Smooth muscle cell (in vitro differentiated cells): ENCODE results near the gene PTPRJ. TPM values are rescaled to one million over a fixed set of nuclear protein-coding genes. Genes with fewer than 3 reads are reported as not detected.

Experiments used
- DNase-seq: peaks from one replicate; lab custom pipeline; 2025; ENCODE audit not compliant: unreplicated experiment; lab: John Stamatoyannopoulos, UW
- H2AFZ ChIP-seq: fragments of 200-600 bp; sonication (generic); 2 replicates; pipeline ENCODE4 v1.6.0; 2016; ENCODE audit warnings: antibody characterized with exemption, low read depth, mild to moderate bottlenecking
- H3F3A ChIP-seq: fragments of 200-600 bp; sonication (generic); 2 replicates; pipeline ENCODE4 v1.6.0; 2017; ENCODE audit warnings: antibody characterized with exemption, low read depth
- H3K27ac ChIP-seq: fragments of 200-600 bp; sonication (generic); 2 replicates; pipeline ENCODE4 v1.5.1; 2016; ENCODE audit warnings: low read depth, mild to moderate bottlenecking
- H3K27me3 ChIP-seq: fragments of 200-600 bp; sonication (generic); 2 replicates; pipeline ENCODE4 v1.6.1; 2016; ENCODE audit warnings: low read depth, mild to moderate bottlenecking
- H3K36me3 ChIP-seq: fragments of 200-600 bp; sonication (generic); 2 replicates; pipeline ENCODE4 v1.5.1; 2016; ENCODE audit warnings: low read depth
- H3K4me1 ChIP-seq: fragments of 200-600 bp; sonication (generic); 2 replicates; pipeline ENCODE4 v1.5.1; 2016; ENCODE audit warnings: low read depth
- H3K4me2 ChIP-seq: fragments of 200-600 bp; sonication (generic); 2 replicates; pipeline ENCODE4 v1.6.0; 2016; ENCODE audit warnings: mild to moderate bottlenecking
- H3K4me3 ChIP-seq: fragments of 200-600 bp; sonication (generic); 2 replicates; pipeline ENCODE4 v1.5.1; 2016; ENCODE audit warnings: mild to moderate bottlenecking
- H3K79me2 ChIP-seq: fragments of 200-600 bp; sonication (generic); 2 replicates; pipeline ENCODE4 v1.6.0; 2016; ENCODE audit warnings: low read depth, mild to moderate bottlenecking
- H3K9ac ChIP-seq: fragments of 200-600 bp; sonication (generic); 2 replicates; pipeline ENCODE4 v1.6.0; 2016; ENCODE audit warnings: low read depth
- H3K9me3 ChIP-seq: fragments of 200-600 bp; sonication (generic); replicated peaks from 2 replicates; pipeline ENCODE4 v1.5.1; 2016; ENCODE audit warnings: low read depth
- H4K20me1 ChIP-seq: fragments of 200-600 bp; sonication (generic); 2 replicates; pipeline ENCODE4 v1.6.0; 2016; ENCODE audit warnings: low read depth
- CTCF ChIP-seq: fragments of 200-600 bp; sonication (generic); IDR thresholded peaks from 2 replicates; pipeline ENCODE4 v1.5.1; 2017; ENCODE audit warnings: borderline replicate concordance, mild to moderate bottlenecking, antibody characterized with exemption; ENCODE audit not compliant: insufficient read depth, poor library complexity, severe bottlenecking
- whole genome bisulfite sequencing: methylation state at CpG from one replicate; pipeline ENCODE4 v1.1.7; 2016; ENCODE audit warnings: low lambda C conversion rate; 5-methylcytosine and 5-hydroxymethylcytosine counted together
- polyA plus RNA-seq: library from polyadenylated mRNA; unstranded; fragments of >200 nt; fragmentation: Nextera tagmentation; extraction: Ambion mirVana; gene quantifications from 2 replicates; pipeline ENCODE4 v1.2.1, GENCODE V29; 2016
- total RNA-seq: library from RNA; depleted of rRNA; stranded (reverse); fragments of >200 nt; gene quantifications from 2 replicates; pipeline ENCODE4 v1.2.3, GENCODE V29; 2014

Gene PTPRJ
- total and polyA plus RNA-seq, 2 experiments from 2014 or later = 1.5 to 6.3 TPM

- Histone ChIP-seq H3K27me3 (no peaks in the 10 kb centered on the region), H3K9ac (no peak overlapping the region), H3K36me3 (no peaks in the 10 kb centered on the region), H3K27ac (no peak overlapping the region), H3K4me3 (no peak overlapping the region), H3K9me3 (no peaks in the 10 kb centered on the region), H3F3A (no peaks in the 10 kb centered on the region), H3K4me1 (peaks cover 3% of the 10 kb centered on the region), H2AFZ (no peak overlapping the region), H4K20me1 (no peaks in the 10 kb centered on the region), H3K79me2 (no peaks in the 10 kb centered on the region), H3K4me2 (no peak overlapping the region)
- no peak for TF ChIP-seq CTCF
- DNase-seq = no peak
- 90% methylated on average over 6 of the region's 6 CpGs for WGBS
These were observed 121.6 kb downstream of the PTPRJ start for GRCh38 chr11:48101958-48102357.

- Histone ChIP-seq H3K79me2 (no peaks in the 10 kb centered on the region), H3K36me3 (no peaks in the 10 kb centered on the region), H3K9ac (no peak overlapping the region), H4K20me1 (no peaks in the 10 kb centered on the region), H3K27ac (no peak overlapping the region), H3K27me3 (no peaks in the 10 kb centered on the region), H3K4me1 (peaks cover 3% of the 10 kb centered on the region), H3F3A (no peaks in the 10 kb centered on the region), H2AFZ (no peak overlapping the region), H3K4me2 (no peak overlapping the region), H3K9me3 (no peaks in the 10 kb centered on the region), H3K4me3 (no peak overlapping the region)
- no peak for TF ChIP-seq CTCF
- 74% methylated on average over 12 of the region's 12 CpGs for WGBS
- DNase-seq = no peak
These were observed 123.5 kb downstream of the PTPRJ start for GRCh38 chr11:48103621-48104567.

GRCh38 chr11:48104568-48104924 lies 124.2 kb downstream of the PTPRJ start:
- H4K20me1 ChIP-seq = peaks cover under 1% of the 10 kb centered on the region
- no peak for DNase-seq
- H3F3A ChIP-seq = no peaks in the 10 kb centered on the region
- no peaks in the 10 kb centered on the region for H3K27me3 ChIP-seq
- H3K9ac ChIP-seq = no peak overlapping the region
- H3K4me1 ChIP-seq = peaks cover 7% of the 10 kb centered on the region
- no peak overlapping the region for H2AFZ ChIP-seq
- no peak for TF ChIP-seq CTCF
- H3K4me2 ChIP-seq = no peak overlapping the region
- H3K79me2 ChIP-seq = no peaks in the 10 kb centered on the region
- 70% methylated on average over 3 of the region's 3 CpGs for WGBS
- H3K4me3 ChIP-seq = no peak overlapping the region
- H3K27ac ChIP-seq = no peak overlapping the region
- no peaks in the 10 kb centered on the region for H3K9me3 ChIP-seq
- no peaks in the 10 kb centered on the region for H3K36me3 ChIP-seq
